AG08396 (cell line): ENCODE results near the gene ANXA11.
A peak's percentile ranks its signal among the peaks of the same experiment; 100 is the strongest.

Source experiments
- DNase-seq: peaks from one replicate; pipeline ENCODE4 v3.0.0; 2012; ENCODE audit warnings: low spot score, mixed read lengths

The ANXA11 gene

GRCh38 chr10:80165173-80165572 is 40.2 kb downstream of the ANXA11 start:
- DNase-seq = peak; percentile 73

- DNase-seq = no peak
Observed at GRCh38 chr10:80164596-80164995, 40.7 kb downstream of the ANXA11 start.

- peak; percentile 75 for DNase-seq
Observed at GRCh38 chr10:80163741-80164341, 41.5 kb downstream of the ANXA11 start.

- no peak for DNase-seq
Observed at GRCh38 chr10:80161321-80162083, 43.8 kb downstream of the ANXA11 start.

GRCh38 chr10:80160361-80161320 is 44.7 kb downstream of the ANXA11 start:
- no peak for DNase-seq

GRCh38 chr10:80159166-80159873 is 46.0 kb downstream of the ANXA11 start:
- DNase-seq = no peak

- peak; percentile 83 for DNase-seq
Observed at GRCh38 chr10:80158598-80159127, 46.7 kb downstream of the ANXA11 start.

- DNase-seq = no peak
Observed at GRCh38 chr10:80158126-80158525, 47.2 kb downstream of the ANXA11 start.

- no peak for DNase-seq
Observed at GRCh38 chr10:80157561-80157960, 47.8 kb downstream of the ANXA11 start.

- no peak for DNase-seq
Observed at GRCh38 chr10:80156216-80156615, 49.1 kb downstream of the ANXA11 start.

- no peak for DNase-seq
Observed at GRCh38 chr10:80155696-80156215, 49.6 kb downstream of the ANXA11 start.

- DNase-seq = peak; percentile 82
Observed at GRCh38 chr10:80154978-80155695, 50.2 kb downstream of the ANXA11 start.

GRCh38 chr10:80154626-80154977 is 50.7 kb downstream of the ANXA11 start:
- DNase-seq = no peak

GRCh38 chr10:80153460-80153859 is 51.9 kb downstream of the ANXA11 start:
- DNase-seq = no peak

GRCh38 chr10:80152820-80153219 is 52.5 kb downstream of the ANXA11 start:
- DNase-seq = no peak

GRCh38 chr10:80150172-80150571 is 55.2 kb downstream of the ANXA11 start:
- DNase-seq = no peak

GRCh38 chr10:80149123-80149522 is 56.2 kb downstream of the ANXA11 start:
- no peak for DNase-seq

- no peak for DNase-seq
Observed at GRCh38 chr10:80148166-80148805, 57.1 kb downstream of the ANXA11 start.

GRCh38 chr10:80146918-80147317 is 58.4 kb downstream of the ANXA11 start:
- no peak for DNase-seq
